Cardiac septum (tissue), 1 donor: ENCODE data around the gene THAP12. TPM values are rescaled to one million over a fixed set of nuclear protein-coding genes. Genes with fewer than 3 reads are reported as not detected.
A peak's percentile ranks its signal among the peaks of the same experiment; 100 is the strongest.
"Not testable (repeated sequence)": the region's sequence is repeated elsewhere in the genome, so short reads cannot be mapped to it uniquely, and the experiment has no call there.

Experiments
- DNase-seq: peaks from one replicate; pipeline ENCODE4 v3.0.0-alpha.2; 2020; ENCODE audit warnings: low spot score
- intact Hi-C: fragments of 100-400 bp; cut with DNase I; formaldehyde crosslinking; loops from one replicate; pipeline ENCODE4 v1.14.0; 2022
- long read RNA-seq: library from polyadenylated mRNA; unstranded; transcript quantifications from one replicate; pipeline ENCODE4 v2.0.0, GENCODE V29; 2021
- total RNA-seq: library from RNA; stranded (reverse); fragmentation: NEBNext Ultra II Directional; extraction: Animal tissue kit (Norgen Biotek cat#: 25700); gene quantifications from one replicate; pipeline ENCODE4 v1.2.1, GENCODE V29; 2021
- donor health status: DM: no; HTN: no; CAD: no.

The THAP12 gene, protein sequence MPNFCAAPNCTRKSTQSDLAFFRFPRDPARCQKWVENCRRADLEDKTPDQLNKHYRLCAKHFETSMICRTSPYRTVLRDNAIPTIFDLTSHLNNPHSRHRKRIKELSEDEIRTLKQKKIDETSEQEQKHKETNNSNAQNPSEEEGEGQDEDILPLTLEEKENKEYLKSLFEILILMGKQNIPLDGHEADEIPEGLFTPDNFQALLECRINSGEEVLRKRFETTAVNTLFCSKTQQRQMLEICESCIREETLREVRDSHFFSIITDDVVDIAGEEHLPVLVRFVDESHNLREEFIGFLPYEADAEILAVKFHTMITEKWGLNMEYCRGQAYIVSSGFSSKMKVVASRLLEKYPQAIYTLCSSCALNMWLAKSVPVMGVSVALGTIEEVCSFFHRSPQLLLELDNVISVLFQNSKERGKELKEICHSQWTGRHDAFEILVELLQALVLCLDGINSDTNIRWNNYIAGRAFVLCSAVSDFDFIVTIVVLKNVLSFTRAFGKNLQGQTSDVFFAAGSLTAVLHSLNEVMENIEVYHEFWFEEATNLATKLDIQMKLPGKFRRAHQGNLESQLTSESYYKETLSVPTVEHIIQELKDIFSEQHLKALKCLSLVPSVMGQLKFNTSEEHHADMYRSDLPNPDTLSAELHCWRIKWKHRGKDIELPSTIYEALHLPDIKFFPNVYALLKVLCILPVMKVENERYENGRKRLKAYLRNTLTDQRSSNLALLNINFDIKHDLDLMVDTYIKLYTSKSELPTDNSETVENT
- 25.8 TPM for total RNA-seq
- long read RNA-seq, transcript THAP12-201 (5 exons, 3,300 nt): major isoform, 46 of 66 reads
- long read RNA-seq, transcript THAP12-203 (6 exons, 882 nt): minor isoform, 8 of 66 reads
- long read RNA-seq, partial matches to known transcripts: 0 of 66 reads
- long read RNA-seq, other reads (novel, unspliced or antisense): 11 of 66 reads

DNA sequence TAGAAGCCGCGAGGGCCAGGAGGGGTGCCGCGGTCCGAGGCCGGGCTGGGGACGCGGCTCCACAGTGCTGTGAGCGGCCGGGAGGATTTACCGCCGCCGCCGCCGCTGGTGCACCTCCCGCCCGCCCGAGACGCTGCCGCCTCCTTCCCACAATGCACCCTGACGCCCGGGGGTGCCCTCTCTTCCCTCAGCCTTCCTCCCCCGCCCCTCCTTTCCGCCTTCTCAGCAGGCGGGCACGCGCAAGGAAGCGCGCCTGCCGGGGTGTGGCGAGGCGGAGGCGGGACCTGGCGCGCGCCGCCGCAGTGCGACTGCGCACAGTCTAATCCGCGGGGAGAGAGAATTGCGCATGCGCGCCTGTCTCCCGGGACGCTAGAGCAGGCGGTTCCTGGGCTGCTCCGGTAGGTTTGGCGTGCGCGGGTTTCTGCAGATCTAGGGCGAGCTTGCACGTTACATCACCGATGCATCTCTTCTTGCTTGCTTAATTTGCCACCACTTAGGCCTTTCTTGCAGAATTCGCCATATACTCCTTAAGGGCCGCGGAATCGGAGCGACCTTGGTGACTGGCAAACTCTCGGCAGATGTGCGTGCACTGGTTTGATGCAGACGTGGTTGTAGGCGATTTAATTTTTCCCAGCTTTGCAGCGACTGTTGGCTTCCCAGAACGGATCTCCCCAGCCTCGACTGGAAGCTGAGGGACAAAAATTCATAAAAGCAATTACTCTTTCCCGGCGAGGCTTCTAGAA, at the start of gene THAP12, which contains the start of gene GVQW3:
Gene THAP12 (minus strand): TSS at position 156 of the 743 bp plus-strand sequence. CDS start 296 bp downstream, outside the sequence.
Gene GVQW3 (plus strand): TSS at position 347 of the 743 bp plus-strand sequence. CDS start 506 bp downstream, outside the sequence.
- intact Hi-C loops: loop anchor here (1.0 to 5.0 kb wide), 3 partner anchors 63 to 174 kb away; partner anchors contain the start of gene WNT11
- peak; percentile 99 for DNase-seq

DNA sequence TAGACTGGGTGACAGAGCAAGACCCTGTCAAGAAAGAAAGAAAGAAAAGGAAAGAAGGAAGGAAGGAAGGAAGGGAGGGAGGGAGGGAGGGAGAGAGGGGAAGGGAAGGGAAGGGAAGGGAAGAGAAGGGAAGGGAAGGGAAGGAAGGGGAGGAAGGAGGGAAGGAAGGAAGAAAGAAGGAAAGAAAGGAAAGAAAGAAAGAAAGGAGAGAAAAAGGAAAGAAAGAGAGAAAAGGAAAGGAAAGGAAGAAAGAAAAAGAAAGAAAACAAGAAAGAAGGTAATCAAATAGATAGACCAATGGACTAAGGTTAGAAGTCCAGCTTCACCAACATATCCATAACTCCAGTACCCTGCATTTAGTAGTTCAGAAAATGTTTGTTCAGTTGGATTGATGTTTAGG, 45.7 kb upstream of the THAP12 start:
- intact Hi-C loops: no loop called here
- no peak for DNase-seq

DNA sequence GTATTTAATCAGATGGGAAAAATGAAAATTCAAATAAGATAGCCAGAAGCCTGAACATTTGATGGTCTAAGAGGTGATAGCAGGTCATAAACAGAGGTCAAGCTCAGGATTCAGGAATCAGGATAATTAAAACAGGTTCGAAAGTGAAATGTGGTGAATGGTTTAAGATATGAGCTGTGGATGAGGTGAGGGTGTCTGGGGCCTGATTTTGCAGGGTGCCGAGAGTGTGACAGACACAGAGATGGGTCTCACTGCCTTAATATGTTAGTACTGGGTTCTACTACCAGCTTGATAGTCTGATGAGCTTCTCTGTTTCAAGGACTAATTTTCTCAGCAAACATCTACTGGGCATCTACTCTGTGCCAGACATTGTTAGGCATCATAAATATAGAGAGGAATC, 44.0 kb upstream of the THAP12 start:
- no peak for DNase-seq
- intact Hi-C loops: no loop called here

DNA sequence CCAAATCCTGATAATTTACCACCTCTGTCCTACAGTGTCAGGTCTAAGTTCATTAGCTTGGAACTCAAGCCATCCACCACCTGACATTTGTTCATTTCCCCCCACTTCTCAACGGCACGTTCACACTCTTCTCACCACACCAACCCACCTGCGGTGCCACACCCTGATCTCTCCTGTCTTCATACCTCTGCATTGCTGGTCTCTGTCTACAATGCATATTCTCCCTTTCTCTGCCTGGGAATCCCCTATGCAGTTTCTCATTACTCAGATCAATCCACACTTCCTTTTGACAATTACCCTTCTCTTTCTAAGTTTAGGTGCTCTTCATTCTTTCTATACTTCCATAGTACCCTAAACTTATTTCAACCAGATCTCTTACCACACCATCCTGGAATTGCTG, 43.4 kb upstream of the THAP12 start:
- intact Hi-C loops: no loop called here
- DNase-seq: no peak

DNA sequence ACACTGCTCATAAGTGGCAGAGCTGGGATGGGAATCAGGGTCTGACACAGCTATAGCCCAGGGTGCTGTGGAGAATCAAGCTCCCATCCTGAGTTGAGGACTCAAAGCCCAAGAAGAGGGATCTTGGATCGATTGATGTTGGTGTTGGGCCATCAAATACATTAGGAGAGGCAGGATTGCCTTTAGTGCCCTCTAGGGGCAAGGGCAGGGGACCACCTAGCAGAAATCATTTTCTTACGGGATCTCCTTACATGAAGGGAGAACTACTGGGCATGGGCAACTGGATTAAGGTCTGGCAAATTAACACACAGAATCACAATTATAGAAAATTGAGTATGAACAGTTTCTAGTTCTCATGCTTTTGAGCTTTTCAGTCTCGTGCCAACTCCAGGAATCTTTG, 39.0 kb upstream of the THAP12 start:
- no peak for DNase-seq
- intact Hi-C loops: no loop called here

DNA sequence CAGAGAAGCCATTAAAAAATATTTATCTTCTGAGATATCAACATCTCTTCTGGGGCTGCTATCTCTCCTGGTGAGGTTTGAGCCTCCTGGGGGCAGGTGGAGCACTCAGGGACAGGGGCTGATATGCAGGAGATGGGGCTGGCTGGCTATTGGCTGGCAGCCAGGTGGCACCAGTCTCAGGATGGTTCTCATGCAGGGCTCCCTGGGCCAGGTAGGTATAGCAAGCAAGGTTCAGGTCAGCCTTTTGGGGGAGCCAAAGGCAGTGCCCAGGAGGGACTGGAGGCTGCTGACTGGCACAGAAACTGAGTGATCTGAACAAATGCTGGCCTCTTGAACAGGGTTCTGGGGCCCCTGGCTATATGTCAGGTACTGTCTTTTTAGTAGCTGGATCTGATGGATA, 34.1 kb upstream of the THAP12 start:
- intact Hi-C loops: no loop called here
- DNase-seq: no peak

DNA sequence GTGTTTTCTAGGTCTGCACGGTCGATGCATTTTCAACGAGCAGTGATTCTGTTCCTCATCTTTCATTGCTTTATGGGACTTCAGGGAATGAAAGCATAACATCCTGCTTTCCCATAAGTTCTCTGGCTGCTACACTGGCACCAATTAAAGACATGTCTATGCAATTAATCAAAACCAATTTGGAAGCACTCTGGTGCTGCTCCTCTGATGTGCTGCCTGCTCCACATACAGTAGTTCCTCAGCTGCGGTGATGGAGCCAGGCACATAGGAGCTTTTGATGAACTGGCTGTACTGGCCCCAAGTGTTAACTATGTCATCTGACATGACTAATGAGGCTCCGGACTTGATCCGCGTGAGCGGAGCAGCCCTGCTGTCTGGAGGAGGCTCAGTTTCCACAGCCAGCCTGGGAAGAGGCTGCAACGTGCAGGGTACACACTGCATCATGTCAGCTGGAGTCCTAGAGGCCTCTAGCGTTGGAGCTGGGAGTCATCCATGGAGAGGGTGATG, 30.0 kb upstream of the THAP12 start:
- intact Hi-C loops: no loop called here
- no peak for DNase-seq

DNA sequence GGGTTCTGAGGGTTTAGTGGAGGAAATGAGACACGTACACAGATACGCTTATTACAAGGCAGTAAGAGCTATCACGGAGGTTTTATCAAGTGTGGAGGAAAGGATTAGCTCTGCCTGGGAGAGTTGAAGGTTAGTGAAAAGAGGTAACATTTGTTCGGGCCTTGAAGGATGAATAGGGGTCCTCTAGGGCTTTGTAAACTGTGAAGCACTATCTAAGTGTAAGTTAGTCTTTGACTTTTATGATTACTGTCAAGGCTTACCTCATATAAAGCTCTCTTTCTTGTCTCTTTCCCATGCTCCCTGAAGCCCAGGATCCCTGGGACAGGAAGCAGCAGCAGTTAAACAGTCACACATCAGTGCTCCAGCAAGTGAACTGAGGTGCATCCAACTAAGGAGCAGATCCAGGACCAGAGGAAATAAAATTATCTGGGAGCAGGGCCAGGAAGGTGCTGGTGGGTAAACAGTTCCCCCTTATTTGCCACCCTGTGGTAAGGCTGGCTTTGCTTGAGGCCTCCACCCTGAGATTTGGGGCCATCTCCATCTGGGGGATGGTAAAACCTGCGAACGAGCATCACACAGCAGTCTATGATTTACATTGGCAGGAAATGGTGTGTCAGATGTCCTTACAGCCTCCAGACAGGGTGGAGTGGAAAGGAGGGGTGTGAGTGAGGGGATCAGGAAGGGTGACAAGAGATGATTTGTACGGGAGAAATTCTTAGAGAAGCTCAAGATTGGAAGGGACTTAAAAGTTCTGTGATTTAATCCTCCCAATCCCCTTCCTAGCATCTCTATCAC, 27.4 kb upstream of the THAP12 start:
- intact Hi-C loops: no loop called here
- DNase-seq: no peak

DNA sequence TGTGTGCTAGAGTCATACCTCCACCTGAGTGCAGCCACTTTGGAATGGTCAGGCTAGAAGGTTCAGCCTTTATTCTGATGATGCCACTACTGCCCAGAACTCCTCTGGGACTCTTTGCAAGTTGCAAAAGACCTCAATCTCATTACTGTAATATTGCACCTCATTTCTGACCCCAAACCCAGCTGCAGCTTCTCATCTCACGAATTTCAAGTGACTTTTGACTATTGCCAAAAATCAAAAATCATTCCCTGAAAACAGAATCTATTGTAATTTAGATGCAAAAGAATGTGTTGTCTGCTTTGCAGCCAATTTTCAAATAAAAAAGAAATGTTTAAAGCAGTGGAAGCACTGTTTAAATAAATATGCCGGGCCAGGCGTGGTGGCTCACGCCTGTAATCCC, 25.4 kb upstream of the THAP12 start:
- no peak for DNase-seq
- intact Hi-C loops: no loop called here

DNA sequence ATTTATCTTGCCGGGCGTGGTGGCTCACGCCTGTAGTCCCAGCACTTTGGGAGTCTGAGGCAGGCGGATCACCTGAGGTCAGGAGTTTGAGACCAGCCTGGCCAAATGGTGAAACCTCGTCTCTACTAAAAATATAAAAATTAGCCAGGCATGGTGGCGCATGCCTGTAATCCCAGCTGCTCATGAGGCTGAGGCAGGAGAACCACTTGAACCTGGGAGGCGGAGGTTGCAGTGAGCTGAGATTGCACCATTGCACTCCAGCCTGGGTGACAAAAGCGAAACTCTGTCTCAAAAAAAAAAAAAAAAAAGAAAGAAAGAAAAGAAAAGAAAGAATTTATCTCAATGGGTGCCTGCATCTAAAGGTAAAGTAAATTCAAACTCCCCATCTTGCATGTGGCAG, 20.6 kb upstream of the THAP12 start:
- intact Hi-C loops, DNase-seq: not testable (repeated sequence)

DNA sequence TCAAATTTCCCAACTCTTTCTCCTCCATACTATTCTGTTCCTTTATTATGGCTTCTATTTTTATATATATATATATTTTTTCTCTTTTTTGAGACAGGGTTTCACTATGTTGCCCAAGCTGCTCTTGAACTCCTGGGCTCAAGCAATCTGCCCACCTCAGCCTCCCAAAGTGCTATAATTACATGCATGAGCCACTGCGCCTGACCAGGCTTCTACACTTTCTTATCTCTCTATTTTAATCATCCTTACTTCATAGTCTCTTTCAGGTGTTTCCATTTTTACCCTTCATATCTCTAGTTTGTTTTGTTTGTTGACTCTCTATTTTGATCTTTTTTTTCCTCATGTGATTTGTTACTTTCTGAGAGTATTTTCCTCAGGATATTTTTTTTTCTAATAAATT, 20.0 kb upstream of the THAP12 start:
- DNase-seq: no peak
- intact Hi-C loops: no loop called here

DNA sequence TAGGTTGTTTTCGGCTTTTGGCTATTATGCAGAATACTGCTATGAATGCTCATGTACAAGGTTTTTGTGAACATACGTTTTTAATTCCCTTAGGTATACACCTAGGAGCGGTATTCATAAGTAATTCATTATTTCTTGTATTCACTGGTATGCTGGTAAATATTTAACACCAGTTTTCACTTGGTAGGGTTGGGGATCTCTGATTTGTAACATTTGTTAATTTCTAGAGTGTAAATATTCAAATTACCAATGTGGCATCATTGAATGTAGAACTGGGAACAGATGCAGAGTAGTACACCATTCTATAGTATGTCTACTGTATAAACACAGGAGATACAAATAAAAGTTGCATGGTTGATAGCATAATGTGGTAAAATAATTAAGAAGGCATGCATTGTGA, 16.5 kb upstream of the THAP12 start:
- DNase-seq: no peak
- intact Hi-C loops: no loop called here

DNA sequence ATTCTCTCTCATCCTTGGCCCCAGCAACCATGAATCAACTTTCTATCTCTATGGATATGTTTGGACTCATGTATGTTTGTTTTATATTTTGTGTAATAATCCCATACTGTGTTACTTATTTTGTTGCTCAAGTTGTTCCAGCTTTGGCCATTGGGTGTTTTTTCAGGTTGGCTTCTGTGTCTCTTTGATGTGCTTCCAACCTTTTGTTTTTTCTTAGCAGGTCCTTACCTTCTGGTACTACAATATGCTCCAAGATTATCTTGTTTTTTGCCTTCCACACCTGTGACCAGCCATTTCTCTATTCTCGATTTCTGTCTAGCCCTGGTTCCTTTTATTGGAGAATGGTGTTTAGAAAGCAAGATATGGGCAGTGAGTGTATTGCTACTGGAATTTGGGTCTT, 14.4 kb upstream of the THAP12 start:
- intact Hi-C loops: no loop called here
- no peak for DNase-seq

DNA sequence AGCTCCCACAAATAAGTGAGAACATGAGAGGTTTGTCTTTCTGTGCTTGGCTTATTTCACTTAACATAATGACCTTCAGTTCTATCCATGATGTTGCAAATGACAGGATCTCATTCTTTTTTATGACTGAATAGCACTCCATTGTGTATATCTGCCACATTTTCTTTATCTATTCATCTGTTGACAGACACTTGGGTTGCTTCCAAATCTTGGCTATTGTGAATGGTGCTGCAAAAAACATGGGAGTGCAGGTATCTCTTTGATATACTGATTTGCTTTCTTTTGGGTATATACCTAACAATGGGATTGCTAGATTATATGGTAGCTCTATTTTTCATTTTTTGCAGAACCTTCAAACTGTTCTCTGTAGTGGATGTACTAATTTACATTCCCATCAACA, 13.5 kb upstream of the THAP12 start:
- intact Hi-C loops: no loop called here
- DNase-seq: no peak

DNA sequence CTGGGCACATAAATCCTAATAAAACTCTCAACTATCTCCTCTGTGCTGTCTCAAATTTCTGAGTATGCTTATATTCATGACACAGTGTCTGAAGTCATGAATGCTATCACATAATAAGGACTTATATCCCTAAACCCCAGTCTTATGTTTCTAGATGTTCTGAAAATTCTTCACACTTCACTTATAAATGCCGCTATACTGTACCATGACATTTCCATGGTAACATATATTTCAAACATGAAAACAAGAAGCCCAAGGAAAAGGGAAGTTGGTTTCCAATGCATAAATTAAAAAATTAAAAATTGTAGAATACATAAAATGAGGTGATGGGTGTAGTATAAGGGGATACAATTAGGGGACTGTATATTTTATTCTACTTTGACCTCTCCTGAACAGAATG, 11.9 kb upstream of the THAP12 start:
- intact Hi-C loops: no loop called here

DNA sequence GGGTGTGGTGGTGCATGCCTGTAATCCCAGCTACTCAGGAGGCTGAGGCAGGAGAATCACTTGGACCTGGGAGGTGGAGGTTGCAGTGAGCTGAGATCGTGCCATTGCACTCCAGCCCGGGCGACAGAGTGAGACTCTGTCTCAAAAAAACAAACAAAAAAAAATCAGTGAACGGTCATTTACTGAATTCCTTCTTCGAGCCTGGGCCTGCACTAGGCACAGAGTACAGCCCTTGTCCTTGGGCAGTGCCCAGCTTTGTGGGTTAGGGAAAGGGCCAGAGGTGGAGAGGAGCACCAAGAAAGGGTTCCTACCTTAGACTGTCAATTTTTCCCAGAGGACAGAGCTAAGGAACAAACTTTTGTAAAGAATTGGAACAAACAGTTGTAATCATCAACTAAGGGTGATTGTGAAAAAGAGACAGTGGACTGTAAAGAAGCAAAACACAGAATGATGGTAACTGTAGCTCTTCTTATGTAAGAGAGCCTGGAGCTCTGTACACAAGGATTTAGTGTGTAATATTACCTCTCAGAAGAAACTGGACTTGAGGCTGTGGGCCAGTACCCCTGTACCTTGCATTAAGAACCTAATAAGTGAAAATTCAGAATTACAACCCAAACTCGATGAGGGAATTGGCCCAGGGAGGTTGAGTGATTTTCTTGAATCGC, 11.0 kb upstream of the THAP12 start:
- intact Hi-C loops: no loop called here
- no peak for DNase-seq

More for the DNA sequence above, 11.9 kb upstream of the THAP12 start:
- DNase-seq: no peak

DNA sequence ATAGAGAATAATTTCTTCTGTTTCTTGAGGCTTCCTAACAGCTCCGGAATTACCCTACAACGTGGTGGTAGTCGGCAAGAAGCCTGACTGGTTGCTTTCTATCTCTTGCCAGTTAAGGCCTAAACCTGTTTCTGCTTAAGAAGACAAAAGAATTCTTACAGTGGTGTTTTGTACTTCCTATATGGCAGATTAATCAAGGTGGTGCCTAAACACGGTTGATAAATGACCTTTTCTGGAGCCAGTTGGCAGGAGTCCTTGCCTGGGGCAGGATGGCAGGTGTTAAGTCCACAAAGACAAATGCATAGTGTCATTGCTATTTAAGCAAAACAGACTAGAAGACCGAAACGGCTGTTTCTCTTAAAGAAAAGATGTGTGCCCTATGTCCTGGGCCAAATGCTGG, 10.1 kb upstream of the THAP12 start:
- no peak for DNase-seq
- intact Hi-C loops: no loop called here

DNA sequence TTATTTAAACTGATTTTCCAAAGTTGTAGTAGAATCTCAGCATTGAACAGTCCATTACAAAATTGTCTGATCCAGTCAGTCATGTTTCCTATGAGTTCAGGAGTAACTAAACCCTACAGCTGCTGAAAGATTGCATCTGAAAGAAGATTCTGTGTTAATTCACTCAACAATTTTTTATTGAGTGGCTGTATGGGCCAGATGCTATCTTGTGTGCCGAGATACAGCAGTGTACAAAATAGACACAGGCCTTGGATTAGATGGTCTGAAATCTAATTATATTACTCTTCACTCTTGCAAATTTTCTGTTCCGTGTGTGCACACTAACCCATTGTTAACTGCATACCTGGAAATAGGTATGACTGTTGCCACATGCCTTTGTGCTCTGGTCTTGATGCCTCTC, 7.5 kb upstream of the THAP12 start:
- no peak for DNase-seq
- intact Hi-C loops: no loop called here
